ENCODE results near the gene BICRA. TPM values are rescaled to one million over a fixed set of nuclear protein-coding genes. Genes with fewer than 3 reads are reported as not detected.

The BICRA gene
- total and polyA plus RNA-seq, 2 of the 8 experiments (the other 6 are each of a cell fraction or from before 2014, with no cell fraction given) = 1.5 to 29.2 TPM

GRCh38 chr19:47687906-47688305 is 79.0 kb downstream of the BICRA start:
- FAIRE-seq = no peak
- Histone ChIP-seq H3K4me3 (ENCODE audit: extremely low read depth in 1 of 4, insufficient read depth in 2 of 4, low read depth in 3 of 4, low read length in 4 of 4) (no peak overlapping the region), H3K79me2 (ENCODE audit: control insufficient read depth in 1 of 2, insufficient read depth in 2 of 2, low read length in 2 of 2) (no peaks in the 10 kb centered on the region; a peak in 1 of 4 replicates), H3K27me3 (replicated peaks in 1 of 4; ENCODE audit: control insufficient read depth in 3 of 4, extremely low read depth in 1 of 4, insufficient read depth in 3 of 4, low read length in 3 of 4) (no peaks in the 10 kb centered on the region), H3K36me3 (ENCODE audit: control insufficient read depth in 2 of 4, insufficient read depth in 4 of 4, low read length in 3 of 4) (peaks cover 4 to 15% (median 5%) of the 10 kb centered on the region in 4 experiments), H3K27ac (ENCODE audit: low read depth, low read length) (no peak overlapping the region), H3K56ac (replicated peaks; ENCODE audit: insufficient read length, low read depth, low read length) (no peak overlapping the region), H2AFZ (ENCODE audit: low read length) (no peak overlapping the region), H2BK15ac (ENCODE audit: low read length) (no peak overlapping the region), H2BK120ac (replicated peaks; ENCODE audit: low read depth, low read length) (no peak overlapping the region), H2BK5ac (ENCODE audit: low read depth, low read length) (no peak overlapping the region), H4K20me1 (replicated peaks in 1 of 2; ENCODE audit: control insufficient read depth in 1 of 2, insufficient read depth in 2 of 2, low read length in 2 of 2) (peaks cover 0 to 6% of the 10 kb centered on the region in 2 experiments), H3K23ac (ENCODE audit: insufficient read length) (no peak overlapping the region), H3K4me1 (replicated peaks in 1 of 4; ENCODE audit: control insufficient read depth in 3 of 4, insufficient read depth in 4 of 4, low read length in 3 of 4) (peaks cover 0 to 1% (median 0%) of the 10 kb centered on the region in 4 experiments; a peak in 1 of 7 replicates), H4K5ac (ENCODE audit: insufficient read length, low read depth, low read length) (no peak overlapping the region), H3K9ac (replicated peaks in 1 of 4; ENCODE audit: extremely low read depth in 1 of 4, low read depth in 3 of 4, low read length in 3 of 4) (no peak overlapping the region), H3K9me3 (ENCODE audit: insufficient read depth in 2 of 2, low read depth in 1 of 2, low read length in 1 of 2) (no peaks in the 10 kb centered on the region), H2BK20ac (ENCODE audit: low read length) (no peak overlapping the region), H3K79me1 (ENCODE audit: low read depth, low read length) (peaks cover 2% of the 10 kb centered on the region), H4K91ac (replicated peaks; ENCODE audit: insufficient read length, low read length) (no peak overlapping the region), H4K8ac (ENCODE audit: extremely low read depth, insufficient read depth, low read length) (no peak overlapping the region), H3K4me2 (ENCODE audit: insufficient read depth in 1 of 2, low read depth in 2 of 2, low read length in 2 of 2) (no peak overlapping the region), H3K4ac (replicated peaks; ENCODE audit: insufficient read length, low read depth, low read length) (no peak overlapping the region), H3K18ac (ENCODE audit: extremely low read depth, low read length) (no peak overlapping the region), H2AK5ac (ENCODE audit: low read depth, low read length) (no peak overlapping the region), H3K14ac (ENCODE audit: insufficient read length) (no peak overlapping the region), H2BK12ac (ENCODE audit: low read depth, low read length) (no peak overlapping the region), H3K23me2 (ENCODE audit: low read depth, low read length) (no peaks in the 10 kb centered on the region)
- ChIA-PET POLR2A (ENCODE audit: partially characterized antibody) (no interaction called here), CTCF (ENCODE audit: partially characterized antibody) (interaction anchor here (0.6 to 1.2 kb wide), 5 partner anchors 12 to 1501 kb away, joined by 3 to 5 read pairs (median 3); no protein-coding TSS in a partner anchor)
- WGBS, 2 experiments (ENCODE audit: extremely low coverage in 1 of 2, insufficient coverage in 1 of 2, insufficient read length in 1 of 2, insufficient replicate concordance in 2 of 2, low coverage in 1 of 2, low lambda C conversion rate in 2 of 2, missing lambda C conversion rate in 1 of 2) = 94% methylated on average over 7 of the region's 7 CpGs; no CpG with 5 or more reads in 1 of the 2 experiments
- TF ChIP-seq E2F6 (IDR thresholded peaks at IDR 0.05) (no peak), SIRT6 (IDR thresholded peaks at IDR 0.05; ENCODE audit: low read length) (no peak), CTBP2 (IDR thresholded peaks at IDR 0.05; ENCODE audit: borderline replicate concordance, insufficient read depth, insufficient read length, low read length) (no peak), BRCA1 (IDR thresholded peaks at IDR 0.05; ENCODE audit: low read depth, low read length) (no peak), EZH2 (IDR thresholded peaks at IDR 0.05; ENCODE audit: low read depth, low read length, severe bottlenecking) (no peak), CEBPB (IDR thresholded peaks at IDR 0.05; ENCODE audit: low read depth, low read length) (no peak), RXRA (IDR thresholded peaks at IDR 0.05; ENCODE audit: insufficient read depth, low read depth, low read length) (no peak), YY1 (IDR thresholded peaks at IDR 0.05; ENCODE audit: low read depth, low read length) (no peak), ATF2 (IDR thresholded peaks at IDR 0.05; ENCODE audit: low read length) (no peak)
- DNase-seq (ENCODE audit: low read depth in 1 of 2, low spot score in 2 of 2) = no peak

All from H1 (cell line).